Measurements from ENCODE around the gene PTPRD.
"Not testable (repeated sequence)": the region's sequence is repeated elsewhere in the genome, so short reads cannot be mapped to it uniquely, and the experiment has no call there.

Gene PTPRD

GRCh38 chr9:9499546-9499945, 1113.3 kb downstream of the PTPRD start:
- no peak for DNase-seq (ENCODE audit: low read depth in 2 of 2)

GRCh38 chr9:9498846-9499245, 1114.0 kb downstream of the PTPRD start:
- DNase-seq (ENCODE audit: low read depth in 2 of 2), result no peak

DNA sequence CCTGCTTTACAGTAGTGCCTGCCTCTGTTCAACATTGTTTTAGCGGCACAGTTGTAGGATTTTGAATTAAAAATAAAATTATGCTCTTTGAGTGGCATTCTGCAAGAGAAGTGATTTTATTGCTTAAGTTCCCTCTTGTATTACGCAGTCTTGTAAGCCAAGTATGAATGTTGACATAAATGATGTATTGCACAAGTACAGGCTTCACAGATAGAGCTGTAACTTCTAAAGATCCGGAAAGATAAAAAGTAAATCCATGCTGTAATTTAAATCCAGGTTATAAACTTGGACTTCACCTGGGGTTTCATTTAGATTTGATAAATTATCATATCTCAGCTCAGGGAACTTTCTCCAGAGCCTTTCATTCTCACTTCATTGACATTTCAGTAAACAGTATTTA, 1114.7 kb downstream of the PTPRD start:
- DNase-seq (ENCODE audit: low read depth in 2 of 2), result no peak

DNA sequence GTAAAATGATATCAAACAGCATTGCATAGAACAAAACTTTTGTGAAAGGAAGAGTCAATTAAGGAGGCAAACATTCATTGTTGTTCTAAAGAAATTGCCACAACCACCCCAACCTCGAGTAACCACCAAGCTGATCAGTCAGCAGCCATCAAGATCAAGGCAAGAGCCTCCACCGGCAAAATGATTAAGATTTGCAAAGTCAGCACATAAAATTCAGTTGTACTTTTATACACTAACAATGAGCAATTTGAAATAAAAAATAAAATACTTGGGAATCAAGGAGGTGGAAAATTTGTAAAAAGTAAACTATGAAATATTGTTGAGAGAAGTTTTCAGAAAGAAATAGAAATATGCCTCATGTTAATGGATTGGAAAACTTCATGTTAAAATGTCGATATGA, 1118.5 kb downstream of the PTPRD start:
- no peak for DNase-seq (ENCODE audit: low read depth in 2 of 2)

DNA sequence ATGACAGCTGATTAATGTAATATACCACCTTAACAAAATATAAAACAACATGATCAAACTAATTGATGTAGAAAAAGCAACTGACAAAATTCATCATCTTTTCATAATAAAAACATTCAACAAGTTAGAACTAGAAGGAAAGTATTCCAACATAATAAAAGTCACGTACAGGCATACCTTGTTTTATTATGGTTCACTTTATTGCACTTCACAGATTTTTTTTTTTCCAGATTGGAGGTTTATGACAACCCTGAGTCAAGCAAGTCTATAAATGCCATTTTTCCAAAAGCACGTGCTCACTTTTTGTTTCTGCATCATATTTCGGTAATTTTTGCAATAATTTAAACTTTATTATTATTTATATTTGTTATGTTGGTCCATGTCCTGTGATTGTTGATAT, 1120.3 kb downstream of the PTPRD start:
- DNase-seq (ENCODE audit: low read depth in 2 of 2), result no peak

GRCh38 chr9:9489183-9489582, 1123.6 kb downstream of the PTPRD start:
- no peak for DNase-seq (ENCODE audit: low read depth in 2 of 2)

DNA sequence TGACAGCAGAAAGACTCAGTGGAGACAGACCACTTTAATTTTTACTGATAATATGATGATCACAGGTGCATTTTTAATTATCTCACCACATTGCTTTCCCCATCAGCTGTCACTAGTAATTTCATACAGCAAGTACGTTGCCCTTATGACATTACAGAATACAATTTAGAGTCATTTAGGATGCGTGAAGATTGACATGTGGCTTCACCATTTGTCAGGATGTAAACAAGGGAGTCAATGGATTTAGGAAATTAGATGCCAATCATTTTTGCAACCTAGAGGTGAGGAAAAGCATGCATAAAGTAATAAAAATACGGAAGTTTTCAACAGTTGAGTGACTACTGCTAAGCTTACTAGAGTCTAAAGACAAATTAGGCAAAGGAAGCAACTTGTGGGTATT, 1129.6 kb downstream of the PTPRD start:
- DNase-seq (ENCODE audit: low read depth in 2 of 2), result no peak

GRCh38 chr9:9478741-9479140, 1134.1 kb downstream of the PTPRD start:
- no peak for DNase-seq (ENCODE audit: low read depth in 2 of 2)

DNA sequence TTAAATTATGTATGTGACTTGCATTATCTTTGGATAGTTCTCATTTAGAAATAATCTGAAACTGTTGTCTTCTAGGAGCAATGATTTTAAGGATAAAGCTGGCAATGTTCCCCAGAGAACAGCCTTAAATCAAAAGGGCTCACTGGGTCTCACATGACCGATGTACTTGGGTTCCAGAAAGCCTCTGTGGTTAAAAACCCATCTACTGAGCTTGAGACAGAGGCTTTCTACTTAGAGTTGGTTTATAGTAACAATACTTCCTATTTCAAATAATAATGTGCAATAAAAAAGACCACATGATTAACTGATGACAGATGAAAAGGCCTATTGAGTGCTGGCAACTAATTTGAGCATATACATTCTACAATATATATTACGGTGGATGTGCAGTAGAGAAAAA, 1143.5 kb downstream of the PTPRD start:
- DNase-seq (ENCODE audit: low read depth in 2 of 2), result no peak

GRCh38 chr9:9441874-9442273, 1170.9 kb downstream of the PTPRD start:
- not testable (repeated sequence) for DNase-seq (ENCODE audit: low read depth in 2 of 2)

- DNase-seq (ENCODE audit: low read depth in 2 of 2), result no peak
Observed at GRCh38 chr9:9437641-9438040, 1175.2 kb downstream of the PTPRD start.

GRCh38 chr9:9426454-9426853, 1186.3 kb downstream of the PTPRD start:
- DNase-seq (ENCODE audit: low read depth in 2 of 2), result not testable (repeated sequence)

GRCh38 chr9:9412241-9412640, 1200.6 kb downstream of the PTPRD start:
- no peak for DNase-seq (ENCODE audit: low read depth in 2 of 2)

DNA sequence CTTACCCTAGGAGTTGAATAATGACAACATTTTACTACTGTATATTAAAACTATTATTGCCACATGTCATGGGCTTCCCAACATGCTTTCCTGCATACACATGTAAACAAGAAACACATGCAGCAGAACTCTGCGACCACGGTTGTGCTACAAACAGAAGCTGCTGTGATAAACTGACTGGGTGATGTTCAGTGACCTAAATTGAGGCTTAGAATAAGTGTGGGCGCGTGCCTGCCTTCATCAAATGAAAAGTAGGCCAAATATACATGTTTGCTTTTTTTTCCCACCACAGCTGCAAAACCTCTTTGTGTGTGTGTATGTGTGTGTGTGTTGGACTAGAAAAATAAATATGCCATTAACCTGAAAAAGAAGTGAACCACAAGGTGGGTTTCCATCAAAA, 1202.1 kb downstream of the PTPRD start:
- DNase-seq (ENCODE audit: low read depth in 2 of 2), result no peak

GRCh38 chr9:9399982-9400381, 1212.8 kb downstream of the PTPRD start:
- DNase-seq (ENCODE audit: low read depth in 2 of 2), result no peak

DNA sequence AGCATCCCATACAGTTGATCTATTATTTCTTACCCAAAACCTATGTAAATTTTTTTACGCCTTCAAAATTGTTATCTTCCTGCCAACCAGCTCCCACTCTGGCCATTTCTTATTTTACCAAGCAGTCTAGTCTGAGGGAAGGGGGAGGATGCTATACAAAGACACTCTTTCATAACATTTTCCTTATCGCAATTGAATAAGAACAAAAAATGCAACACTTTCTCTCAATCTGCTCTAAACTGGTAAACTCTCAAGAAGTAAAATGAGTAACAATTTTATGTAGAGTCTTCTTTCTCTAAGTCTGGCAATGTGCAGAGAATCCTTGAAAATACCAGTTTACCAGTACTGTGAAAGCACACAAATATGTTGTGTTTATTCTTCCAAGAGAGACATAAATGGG, 1216.3 kb downstream of the PTPRD start:
- no peak for DNase-seq (ENCODE audit: low read depth in 2 of 2)

GRCh38 chr9:9395539-9395938, 1217.3 kb downstream of the PTPRD start:
- no peak for DNase-seq (ENCODE audit: low read depth in 2 of 2)

DNA sequence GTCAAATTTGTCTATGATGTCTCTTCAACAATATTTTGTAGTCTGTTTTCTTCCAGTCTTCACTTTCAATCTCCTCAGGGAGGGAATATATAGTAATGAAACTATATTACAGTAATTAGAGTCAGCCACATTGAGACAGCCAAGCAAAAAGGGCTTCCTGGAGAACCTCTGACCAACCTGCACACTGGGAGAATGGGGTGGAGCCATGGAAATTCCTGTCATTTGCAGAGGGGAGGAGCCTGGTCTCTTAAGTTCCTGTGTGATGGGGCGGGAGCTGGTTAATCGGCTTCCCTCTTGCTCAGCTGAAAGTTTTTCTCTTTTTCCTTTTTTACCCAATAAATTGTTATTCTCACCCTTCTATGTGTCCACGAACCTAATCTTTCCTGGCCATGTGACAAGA, 1220.0 kb downstream of the PTPRD start:
- no peak for DNase-seq (ENCODE audit: low read depth in 2 of 2)

DNA sequence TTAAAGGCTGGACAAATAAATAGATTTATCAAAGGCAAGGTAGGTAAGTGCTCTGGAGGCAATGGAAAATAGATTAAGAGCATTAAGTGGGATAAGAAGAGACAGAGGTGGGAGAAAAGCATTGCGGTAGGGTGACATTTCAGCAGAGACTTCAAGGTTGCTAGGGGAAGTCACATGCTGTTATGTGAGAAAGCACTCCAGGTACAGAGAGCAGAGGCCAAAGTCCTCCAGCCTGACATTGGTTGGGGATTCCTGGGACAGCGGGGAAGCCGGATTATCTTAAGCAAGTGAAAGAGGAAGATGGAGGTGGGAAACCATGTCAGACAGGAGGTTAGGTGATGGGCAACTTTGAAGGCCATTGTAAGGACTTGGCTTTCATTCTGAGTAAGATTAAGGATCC, 1222.9 kb downstream of the PTPRD start:
- no peak for DNase-seq (ENCODE audit: low read depth in 2 of 2)

- DNase-seq (ENCODE audit: low read depth in 2 of 2), result no peak
Observed at GRCh38 chr9:9387511-9388115, 1225.2 kb downstream of the PTPRD start.

DNA sequence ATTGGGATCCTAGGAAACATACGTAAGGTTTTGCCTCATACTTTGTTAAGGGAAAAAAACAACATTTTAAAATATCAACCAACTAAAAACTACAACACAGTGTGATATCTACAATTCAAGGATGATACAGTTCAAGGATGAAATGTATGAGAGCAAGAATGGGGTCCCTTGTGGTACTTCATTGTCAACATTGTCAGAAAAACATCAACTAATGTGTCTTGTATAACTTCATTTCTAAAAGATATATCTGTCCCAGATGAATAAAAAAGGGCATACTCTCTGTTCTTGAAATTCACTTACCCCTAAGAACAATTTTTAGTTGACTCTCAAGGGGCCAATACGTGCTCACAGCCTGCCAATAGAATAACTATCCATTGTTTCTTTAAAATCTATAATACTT, 1250.5 kb downstream of the PTPRD start:
- DNase-seq (ENCODE audit: low read depth in 2 of 2), result no peak

DNA sequence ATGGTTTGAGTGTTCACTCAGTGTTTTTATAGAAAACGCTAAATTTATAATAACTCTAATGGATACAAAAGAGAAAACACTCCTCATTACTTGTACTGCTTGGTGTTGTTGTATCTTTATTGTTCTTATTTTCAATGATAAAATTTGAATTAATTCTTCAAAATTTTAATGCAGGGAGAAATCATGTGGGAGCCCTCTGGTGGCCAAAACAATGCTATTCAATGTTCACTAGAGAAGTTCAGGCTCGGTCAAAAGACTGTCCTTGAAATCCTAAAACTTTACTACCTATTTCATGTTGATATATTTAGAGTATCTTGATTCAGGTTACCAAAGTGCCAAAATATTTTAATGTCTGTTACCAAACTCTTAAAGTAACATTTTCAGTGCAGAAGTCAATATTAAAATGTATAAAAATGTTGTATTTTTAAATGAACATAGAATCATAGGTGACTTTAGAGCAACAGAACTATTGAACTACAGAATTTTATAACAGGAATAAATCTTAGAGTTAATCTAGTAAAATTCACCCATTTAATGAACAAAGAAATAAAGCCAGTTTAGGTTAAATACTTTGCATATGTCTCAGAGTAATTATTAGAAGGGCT, 1259.8 kb downstream of the PTPRD start:
- no peak for DNase-seq (ENCODE audit: low read depth in 2 of 2)

- DNase-seq (ENCODE audit: low read depth in 2 of 2), result no peak
Observed at GRCh38 chr9:9341203-9341602, 1271.6 kb downstream of the PTPRD start.

GRCh38 chr9:9337129-9337528, 1275.7 kb downstream of the PTPRD start:
- DNase-seq (ENCODE audit: low read depth in 2 of 2), result no peak
